ENCODE measurements around the gene ADAMTS16. TPM values are rescaled to one million over a fixed set of nuclear protein-coding genes. Genes with fewer than 3 reads are reported as not detected.

ADAMTS16 gene
- total and polyA plus RNA-seq, 9 of the 15 experiments (the other 6 are each of a cell fraction or from before 2014, with no cell fraction given): not detected

- no peak for TF ChIP-seq TCF15 (CRISPR knock-in tag; IDR thresholded peaks at IDR 0.05)
Observed at GRCh38 chr5:5199495-5199894, 59.4 kb downstream of the ADAMTS16 start (continued).

GRCh38 chr5:5200133-5200532, 60.0 kb downstream of the ADAMTS16 start:
- ChIA-PET CTCF (ENCODE audit: low intra/inter-chr PET ratio) (no interaction called here), POLR2A (no interaction called here)
- Histone ChIP-seq H3K9me1 (ENCODE audit: control insufficient read depth, insufficient read depth, low read length) (no peaks in the 10 kb centered on the region), H3K4me2 (ENCODE audit: insufficient read depth, low read length) (no peak overlapping the region), H3K9me3 (replicated peaks; ENCODE audit: control insufficient read depth, insufficient read depth, low read depth, low read length) (no peaks in the 10 kb centered on the region), H3K36me3 (ENCODE audit: control insufficient read depth, insufficient read depth, low read length) (no peaks in the 10 kb centered on the region), H3K27me3 (ENCODE audit: control insufficient read depth in 2 of 2, insufficient read depth in 2 of 2, low read length in 2 of 2) (no peaks in the 10 kb centered on the region), H4K20me1 (replicated peaks; ENCODE audit: control insufficient read depth, insufficient read depth, low read length) (no peaks in the 10 kb centered on the region), H3K4me3 (no peak overlapping the region), H2AFZ (ENCODE audit: low read depth, low read length) (no peak overlapping the region), H3K79me2 (ENCODE audit: control insufficient read depth, insufficient read depth, low read length) (no peaks in the 10 kb centered on the region), H3K4me1 (replicated peaks in 1 of 2; ENCODE audit: control insufficient read depth in 2 of 2, insufficient read depth in 2 of 2, low read length in 2 of 2) (no peaks in the 10 kb centered on the region), H3K27ac (ENCODE audit: extremely low read depth, low read depth, low read length) (no peak overlapping the region), H3K9ac (ENCODE audit: insufficient read depth in 1 of 2, low read depth in 2 of 2, low read length in 2 of 2) (no peak overlapping the region)
- no TSS peak for BruUV-seq (replicated peaks)
- ATAC-seq (no peak), DNase-seq (ENCODE audit: extremely low read depth in 1 of 4, low spot score in 3 of 4) (no peak), FAIRE-seq (no peak)
- 1% methylated on average over 5 of the region's 5 CpGs for WGBS (ENCODE audit: insufficient coverage, low coverage, missing lambda C conversion rate)
- intact Hi-C loops (cut with micrococcal nuclease) (no loop called here), in situ Hi-C loops (cut with MboI) (no loop called here)
- no peak for TF ChIP-seq FUS (optimal IDR thresholded peaks at IDR 0.05; ENCODE audit: low read depth, low read length)
- TF ChIP-seq BRF1 (IDR thresholded peaks at IDR 0.05; ENCODE audit: borderline replicate concordance, extremely low read depth, insufficient read length): no peak
- no peak for TF ChIP-seq NCOA6 (IDR thresholded peaks at IDR 0.05)
- TF ChIP-seq KLF1 (tag; IDR thresholded peaks at IDR 0.05): no peak
- TF ChIP-seq ZHX1 (conservative IDR thresholded peaks at IDR 0.05; ENCODE audit: low read length): no peak
- no peak for TF ChIP-seq PKNOX1 (IDR thresholded peaks at IDR 0.05)
- no peak for TF ChIP-seq SIRT6 (IDR thresholded peaks at IDR 0.05; ENCODE audit: low read depth, low read length)
- no peak for TF ChIP-seq MBD2 (IDR thresholded peaks at IDR 0.05; ENCODE audit: borderline replicate concordance, low read depth)
- no peak for TF ChIP-seq SMAD3 (CRISPR knock-in tag; conservative IDR thresholded peaks at IDR 0.05)
- no peak for TF ChIP-seq CREBBP (IDR thresholded peaks at IDR 0.05; ENCODE audit: low read depth, low read length)
- TF ChIP-seq SP1 (CRISPR knock-in tag; IDR thresholded peaks at IDR 0.05): no peak
- TF ChIP-seq CCAR2 (IDR thresholded peaks at IDR 0.05; ENCODE audit: low read depth, low read length): no peak
- TF ChIP-seq ZNF174 (CRISPR knock-in tag; IDR thresholded peaks at IDR 0.05): no peak
- no peak for TF ChIP-seq THAP7 (CRISPR knock-in tag; IDR thresholded peaks at IDR 0.05)
- TF ChIP-seq ETS2 (tag; IDR thresholded peaks at IDR 0.05; ENCODE audit: borderline replicate concordance, poor library complexity, severe bottlenecking): no peak
- TF ChIP-seq PHF8 (IDR thresholded peaks at IDR 0.05; ENCODE audit: borderline replicate concordance, low read length): no peak
- TF ChIP-seq ELF4 (CRISPR knock-in tag; IDR thresholded peaks at IDR 0.05): no peak
